H1 (cell line): ENCODE results near the gene CC2D1A. TPM values are rescaled to one million over a fixed set of nuclear protein-coding genes. Genes with fewer than 3 reads are reported as not detected.

Source experiments
- CTCF ChIA-PET: fragments of 300-600 bp; sonication (Branson Sonifier 250); formaldehyde crosslinking; loops from one replicate; lab custom pipeline; 2021; ENCODE audit not compliant: partially characterized antibody; lab: Charles Lee
- POLR2A ChIA-PET: fragments of 300-600 bp; sonication (Branson Sonifier 250); formaldehyde crosslinking; loops from one replicate; lab custom pipeline; 2021; ENCODE audit warnings: inconsistent platforms; ENCODE audit not compliant: partially characterized antibody; lab: Charles Lee
- DNase-seq, 2 experiments: peaks; one replicate each; pipeline versions ENCODE4 v3.0.0 to v3.0.0-alpha.2; 2010 to 2022; ENCODE audit warnings: low spot score in 2 of 2, low read depth in 1 of 2, mixed read lengths in 1 of 2
- FAIRE-seq: peaks from 2 replicates; lab custom pipeline; 2011; peaks lifted over from hg19 to GRCh38; lab: Jason Lieb, UNC
- H2AFZ ChIP-seq: 2 replicates; pipeline ENCODE4 v1.8.1; 2012; ENCODE audit warnings: low read length, inconsistent platforms
- H2AK5ac ChIP-seq: 2 replicates; pipeline ENCODE4 v1.6.1; 2013; ENCODE audit warnings: low read depth, low read length
- H2BK120ac ChIP-seq: replicated peaks from 2 replicates; pipeline ENCODE3; 2013; ENCODE audit warnings: low read depth, low read length, inconsistent platforms
- H2BK12ac ChIP-seq: 2 replicates; pipeline ENCODE4 v1.6.1; 2013; ENCODE audit warnings: low read depth, low read length
- H2BK15ac ChIP-seq: 2 replicates; pipeline ENCODE4 v1.6.1; 2013; ENCODE audit warnings: low read length
- H2BK20ac ChIP-seq: 2 replicates; pipeline ENCODE4 v1.6.1; 2013; ENCODE audit warnings: low read length
- H2BK5ac ChIP-seq: 2 replicates; pipeline ENCODE4 v1.6.1; 2013; ENCODE audit warnings: low read depth, low read length
- H3K14ac ChIP-seq: 2 replicates; pipeline ENCODE4 v1.6.1; 2013; ENCODE audit warnings: inconsistent platforms; ENCODE audit not compliant: insufficient read length
- H3K18ac ChIP-seq: 2 replicates; pipeline ENCODE4 v1.6.1; 2013; ENCODE audit warnings: low read length; ENCODE audit errors: extremely low read depth
- H3K23ac ChIP-seq: 2 replicates; pipeline ENCODE4 v1.6.1; 2013; ENCODE audit warnings: inconsistent platforms; ENCODE audit not compliant: insufficient read length
- H3K23me2 ChIP-seq: 2 replicates; pipeline ENCODE4 v1.6.1; 2013; ENCODE audit warnings: low read depth, low read length
- H3K27ac ChIP-seq: 2 replicates; pipeline ENCODE4 v1.6.1; 2011; ENCODE audit warnings: low read depth, low read length, inconsistent platforms
- H3K27me3 ChIP-seq, 4 experiments: replicated peaks in 1 of 4; 1 replicate in 1 of 4; 2 replicates in 3 of 4; pipeline versions ENCODE4 v1.6.1 to v1.8.1; 2011 to 2013; ENCODE audit warnings: low read length in 3 of 4, mild to moderate bottlenecking in 3 of 4, inconsistent platforms in 2 of 4, mixed read lengths in 2 of 4, moderate library complexity in 1 of 4; ENCODE audit not compliant: control insufficient read depth in 3 of 4, insufficient read depth in 3 of 4; ENCODE audit errors: extremely low read depth in 1 of 4
- H3K36me3 ChIP-seq, 4 experiments: 2 replicates each; pipeline versions ENCODE4 v1.6.1 to v1.8.1; 2011 to 2013; ENCODE audit warnings: mild to moderate bottlenecking in 4 of 4, low read length in 3 of 4, moderate library complexity in 2 of 4, control low read depth in 1 of 4, inconsistent platforms in 1 of 4; ENCODE audit not compliant: insufficient read depth in 4 of 4, control insufficient read depth in 2 of 4
- H3K4ac ChIP-seq: replicated peaks from 2 replicates; pipeline ENCODE3; 2013; ENCODE audit warnings: low read length, low read depth, mixed read lengths, inconsistent platforms; ENCODE audit not compliant: insufficient read length
- H3K4me1 ChIP-seq, 4 experiments: replicated peaks in 1 of 4; 1 replicate in 1 of 4; 2 replicates in 3 of 4; pipeline versions ENCODE4 v1.6.1 to v1.8.1; 2011 to 2013; ENCODE audit warnings: low read length in 3 of 4, inconsistent platforms in 2 of 4, mixed read lengths in 1 of 4; ENCODE audit not compliant: insufficient read depth in 4 of 4, control insufficient read depth in 3 of 4
- H3K4me2 ChIP-seq, 2 experiments: 2 replicates each; pipeline versions ENCODE4 v1.6.1 to v1.8.1; 2011 to 2013; ENCODE audit warnings: low read depth in 2 of 2, low read length in 2 of 2, control low read depth in 1 of 2, inconsistent platforms in 1 of 2, mild to moderate bottlenecking in 1 of 2; ENCODE audit not compliant: insufficient read depth in 1 of 2
- H3K4me3 ChIP-seq, 4 experiments: fragments of 200-600, 300-600 bp in 1 of 4; sonication (generic), shearing (Covaris generic), sonication (Bioruptor Twin) in 1 of 4; 2 replicates each; pipeline versions ENCODE4 v1.5.1 to v1.8.1; 2011 to 2016; ENCODE audit warnings: low read length in 4 of 4, low read depth in 3 of 4, control low read depth in 2 of 4, inconsistent platforms in 2 of 4, mild to moderate bottlenecking in 2 of 4, mixed read lengths in 1 of 4, moderate library complexity in 1 of 4; ENCODE audit not compliant: insufficient read depth in 2 of 4; ENCODE audit errors: extremely low read depth in 1 of 4
- H3K56ac ChIP-seq: replicated peaks from 2 replicates; pipeline ENCODE3; 2013; ENCODE audit warnings: low read depth, mild to moderate bottlenecking, mixed read lengths, low read length, inconsistent platforms; ENCODE audit not compliant: insufficient read length
- H3K79me1 ChIP-seq: 2 replicates; pipeline ENCODE4 v1.6.1; 2013; ENCODE audit warnings: low read depth, low read length, control low read depth
- H3K79me2 ChIP-seq, 2 experiments: 2 replicates each; pipeline versions ENCODE4 v1.6.1 to v1.8.1; 2012 to 2013; ENCODE audit warnings: low read length in 2 of 2, mild to moderate bottlenecking in 2 of 2, inconsistent platforms in 1 of 2; ENCODE audit not compliant: insufficient read depth in 2 of 2, control insufficient read depth in 1 of 2
- H3K9ac ChIP-seq, 4 experiments: replicated peaks in 1 of 4; 1 replicate in 1 of 4; 2 replicates in 3 of 4; pipeline versions ENCODE4 v1.6.1 to v1.8.1; 2011 to 2013; ENCODE audit warnings: low read depth in 3 of 4, low read length in 3 of 4, control low read depth in 2 of 4, mild to moderate bottlenecking in 2 of 4, moderate library complexity in 2 of 4, inconsistent platforms in 1 of 4; ENCODE audit errors: extremely low read depth in 1 of 4
- H3K9me3 ChIP-seq, 2 experiments: 2 replicates each; pipeline versions ENCODE4 v1.6.1 to v1.8.1; 2012 to 2013; ENCODE audit warnings: mild to moderate bottlenecking in 2 of 2, moderate library complexity in 2 of 2, control low read depth in 1 of 2, inconsistent platforms in 1 of 2, low read depth in 1 of 2, low read length in 1 of 2, mixed read lengths in 1 of 2; ENCODE audit not compliant: insufficient read depth in 2 of 2
- H4K20me1 ChIP-seq, 2 experiments: replicated peaks in 1 of 2; 2 replicates each; pipeline versions ENCODE3 to v1.8.1; 2011 to 2013; ENCODE audit warnings: inconsistent platforms in 2 of 2, low read length in 2 of 2, mild to moderate bottlenecking in 1 of 2; ENCODE audit not compliant: insufficient read depth in 2 of 2, control insufficient read depth in 1 of 2
- H4K5ac ChIP-seq: 2 replicates; pipeline ENCODE4 v1.6.1; 2013; ENCODE audit warnings: low read length, low read depth, mixed read lengths, inconsistent platforms; ENCODE audit not compliant: insufficient read length
- H4K8ac ChIP-seq: 2 replicates; pipeline ENCODE4 v1.8.0; 2013; ENCODE audit warnings: mild to moderate bottlenecking, moderate library complexity, low read length, inconsistent platforms; ENCODE audit not compliant: insufficient read depth; ENCODE audit errors: extremely low read depth
- H4K91ac ChIP-seq: replicated peaks from 2 replicates; pipeline ENCODE3; 2013; ENCODE audit warnings: low read length, mixed read lengths, inconsistent platforms; ENCODE audit not compliant: insufficient read length
- CBX5 ChIP-seq: fragments of 300-800, 300-1000 bp; sonication (generic); IDR thresholded peaks from 2 replicates; pipeline ENCODE4 v1.7.1; 2016; ENCODE audit warnings: antibody characterized with exemption, low read length, low read depth
- CEBPB ChIP-seq: IDR thresholded peaks from 2 replicates; pipeline ENCODE4 v1.6.1; 2012; ENCODE audit warnings: low read depth, low read length
- CTBP2 ChIP-seq: IDR thresholded peaks from 2 replicates; pipeline ENCODE4 v1.7.0; 2011; ENCODE audit warnings: borderline replicate concordance, mild to moderate bottlenecking, moderate library complexity, mixed read lengths, low read length; ENCODE audit not compliant: insufficient read depth, insufficient read length
- GABPA ChIP-seq: IDR thresholded peaks from 2 replicates; pipeline ENCODE4 v1.6.1; 2011; ENCODE audit warnings: mild to moderate bottlenecking, low read length, moderate library complexity, borderline replicate concordance; ENCODE audit not compliant: insufficient read depth
- GTF2F1 ChIP-seq: IDR thresholded peaks from 2 replicates; pipeline ENCODE4 v1.6.1; 2012; ENCODE audit warnings: low read depth, low read length, improper control_type of control experiment, borderline replicate concordance
- HDAC6 ChIP-seq: IDR thresholded peaks from one replicate; pipeline ENCODE4 v1.7.1; 2012; ENCODE audit warnings: low read depth, mild to moderate bottlenecking, inconsistent platforms, low read length, moderate library complexity
- JUND ChIP-seq: IDR thresholded peaks from 2 replicates; pipeline ENCODE4 v1.6.1; 2011; ENCODE audit warnings: mild to moderate bottlenecking, improper control_type of control experiment, low read length
- SIX5 ChIP-seq: IDR thresholded peaks from 2 replicates; pipeline ENCODE4 v1.6.1; 2011; ENCODE audit warnings: mild to moderate bottlenecking, low read depth, low read length
- WGBS, 2 experiments: shearing (Covaris generic) in 1 of 2; methylation state at CpG; one replicate each; pipeline versions ENCODE4 v1.1.6 to v1.1.7; 2013 to 2015; ENCODE audit warnings: low lambda C conversion rate in 2 of 2, mixed read lengths in 2 of 2, inconsistent platforms in 1 of 2, low coverage in 1 of 2, missing lambda C conversion rate in 1 of 2; ENCODE audit not compliant: insufficient replicate concordance in 2 of 2, insufficient coverage in 1 of 2, insufficient read length in 1 of 2; ENCODE audit errors: extremely low coverage in 1 of 2, missing lambda C conversion rate in 1 of 2; 5-methylcytosine and 5-hydroxymethylcytosine counted together
- polyA plus RNA-seq, 7 experiments: library from polyadenylated mRNA; depleted of rRNA in 3 of 7; stranded (reverse) in 5 of 7; unstranded in 2 of 7; fragments of >200 nt in 5 of 7; fragments of 200-250 nt in 2 of 7; gene quantifications; 1 replicate in 5 of 7; 2 replicates in 1 of 7; 4 replicates in 1 of 7; pipeline versions ENCODE4 v1.2.1 to v1.2.3, GENCODE V29; 2011 to 2013; ENCODE audit warnings: missing spikeins in 2 of 7, mixed read lengths in 2 of 7
- total RNA-seq: library from RNA; stranded (reverse); fragmentation: NEBNext Ultra II Directional; extraction: Animal tissue kit (Norgen Biotek cat#: 25700); gene quantifications from 2 replicates; pipeline ENCODE4 v1.2.1, GENCODE V29; 2021
- TF ChIP-seq, protein P1 (sequence below), 3 experiments: IDR thresholded peaks; 1 replicate in 2 of 3; 2 replicates in 1 of 3; pipeline versions ENCODE4 v1.5.1 to v1.6.1; 2011; ENCODE audit warnings: low read length in 3 of 3, mild to moderate bottlenecking in 3 of 3, inconsistent platforms in 2 of 3, low read depth in 1 of 3, moderate library complexity in 1 of 3; ENCODE audit not compliant: insufficient read depth in 1 of 3; ENCODE audit errors: control extremely low read depth in 1 of 3

The CC2D1A gene
- total and polyA plus RNA-seq, 2 of the 8 experiments (the other 6 are each of a cell fraction or from before 2014, with no cell fraction given), result 12.5 to 33.0 TPM

DNA sequence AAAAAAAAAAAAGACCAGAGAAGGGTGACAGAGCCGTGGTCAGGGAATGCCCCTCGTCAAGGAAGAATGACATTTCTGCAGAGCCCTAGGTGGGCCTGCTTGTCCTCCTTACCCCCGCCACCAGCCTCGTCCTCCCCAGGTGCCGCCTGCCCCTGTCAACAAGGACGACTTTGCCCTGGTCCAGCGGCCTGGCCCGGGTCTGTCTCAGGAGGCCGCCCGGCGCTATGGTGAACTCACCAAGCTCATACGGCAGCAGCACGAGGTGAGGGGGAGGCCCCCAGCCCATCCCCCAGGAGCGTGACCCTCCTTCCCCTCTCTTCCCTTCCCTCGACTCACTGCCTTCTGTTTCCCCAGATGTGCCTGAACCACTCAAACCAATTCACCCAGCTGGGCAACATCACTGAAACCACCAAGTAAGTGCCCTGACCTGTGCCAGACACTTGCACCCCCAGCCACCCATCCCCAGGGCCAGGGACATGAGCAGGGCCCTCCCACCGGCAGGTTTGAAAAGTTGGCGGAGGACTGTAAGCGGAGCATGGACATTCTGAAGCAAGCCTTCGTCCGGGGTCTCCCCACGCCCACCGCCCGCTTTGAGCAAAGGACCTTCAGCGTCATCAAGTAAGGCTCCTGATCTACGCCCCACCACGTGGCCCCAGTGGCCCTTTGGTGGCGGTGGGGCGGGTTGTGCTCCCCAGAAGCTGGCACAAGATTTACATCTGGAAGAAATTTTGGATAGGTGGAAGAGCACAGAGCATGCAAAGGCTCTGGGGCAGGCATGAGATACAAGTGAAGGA lies 17.4 kb downstream of the CC2D1A start:
- no peak overlapping the region for H3K23ac ChIP-seq
- H3K79me1 ChIP-seq, result no peaks in the 10 kb centered on the region
- H3K27me3 ChIP-seq, result no peaks in the 10 kb centered on the region
- DNase-seq, result no peak
- H3K79me2 ChIP-seq, result no peaks in the 10 kb centered on the region
- H3K9ac ChIP-seq, result no peak overlapping the region
- no peak overlapping the region for H3K4me3 ChIP-seq
- no peak overlapping the region for H3K4ac ChIP-seq
- no peak overlapping the region for H4K91ac ChIP-seq
- H3K9me3 ChIP-seq, result peaks cover 9 to 10% of the 10 kb centered on the region in 2 experiments
- no peak for FAIRE-seq
- H3K18ac ChIP-seq, result no peak overlapping the region
- no peak overlapping the region for H2BK20ac ChIP-seq
- ChIA-PET POLR2A (interaction anchor here (0.6 to 3.7 kb wide), 4 partner anchors 10 to 96 kb away, joined by 3 to 9 read pairs (median 4); partner anchors contain the start of gene PODNL1), CTCF (interaction anchor here (1.2 to 1.5 kb wide), 3 partner anchors 12 to 136 kb away, joined by 3 to 7 read pairs (median 4); no protein-coding TSS in a partner anchor)
- no peak overlapping the region for H3K14ac ChIP-seq
- H3K4me2 ChIP-seq, result no peak overlapping the region
- no peak overlapping the region for H2BK5ac ChIP-seq
- no peak overlapping the region for H2AFZ ChIP-seq
- 92% methylated on average over 27 of the region's 28 CpGs; no CpG with 5 or more reads in 1 of the 2 experiments for WGBS, 2 experiments
- H2BK120ac ChIP-seq, result no peak overlapping the region
- H3K23me2 ChIP-seq, result no peaks in the 10 kb centered on the region
- no peak overlapping the region for H4K5ac ChIP-seq
- no peaks in the 10 kb centered on the region for H3K4me1 ChIP-seq
- H2BK12ac ChIP-seq, result no peak overlapping the region
- H2AK5ac ChIP-seq, result no peak overlapping the region
- H4K8ac ChIP-seq, result no peak overlapping the region
- H2BK15ac ChIP-seq, result no peak overlapping the region
- no peaks in the 10 kb centered on the region for H4K20me1 ChIP-seq
- H3K36me3 ChIP-seq, result peaks cover 9 to 54% (median 41%) of the 10 kb centered on the region in 4 experiments
- H3K56ac ChIP-seq, result no peak overlapping the region
- no peak overlapping the region for H3K27ac ChIP-seq
- TF ChIP-seq JUND (no peak), GTF2F1 (no peak), GABPA (no peak), SIX5 (no peak), CEBPB (no peak), HDAC6 (no peak), CTBP2 (no peak), CBX5 (no peak)
- TF ChIP-seq, protein P1, sequence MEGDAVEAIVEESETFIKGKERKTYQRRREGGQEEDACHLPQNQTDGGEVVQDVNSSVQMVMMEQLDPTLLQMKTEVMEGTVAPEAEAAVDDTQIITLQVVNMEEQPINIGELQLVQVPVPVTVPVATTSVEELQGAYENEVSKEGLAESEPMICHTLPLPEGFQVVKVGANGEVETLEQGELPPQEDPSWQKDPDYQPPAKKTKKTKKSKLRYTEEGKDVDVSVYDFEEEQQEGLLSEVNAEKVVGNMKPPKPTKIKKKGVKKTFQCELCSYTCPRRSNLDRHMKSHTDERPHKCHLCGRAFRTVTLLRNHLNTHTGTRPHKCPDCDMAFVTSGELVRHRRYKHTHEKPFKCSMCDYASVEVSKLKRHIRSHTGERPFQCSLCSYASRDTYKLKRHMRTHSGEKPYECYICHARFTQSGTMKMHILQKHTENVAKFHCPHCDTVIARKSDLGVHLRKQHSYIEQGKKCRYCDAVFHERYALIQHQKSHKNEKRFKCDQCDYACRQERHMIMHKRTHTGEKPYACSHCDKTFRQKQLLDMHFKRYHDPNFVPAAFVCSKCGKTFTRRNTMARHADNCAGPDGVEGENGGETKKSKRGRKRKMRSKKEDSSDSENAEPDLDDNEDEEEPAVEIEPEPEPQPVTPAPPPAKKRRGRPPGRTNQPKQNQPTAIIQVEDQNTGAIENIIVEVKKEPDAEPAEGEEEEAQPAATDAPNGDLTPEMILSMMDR (IDR thresholded peaks at IDR 0.05; ENCODE audit: control extremely low read depth in 1 of 3, insufficient read depth in 1 of 3, low read depth in 1 of 3, low read length in 3 of 3), result no peak
